ENCODE results near the gene TAF11L14.

GRCh38 chr5:17670353-17670752, 36.1 kb downstream of the TAF11L14 start:
- no peak for TF ChIP-seq CTCF (IDR thresholded peaks at IDR 0.05)
- no peak for TF ChIP-seq POLR2A (IDR thresholded peaks at IDR 0.05)

Measured in uterus (tissue), 2 donors.